Activated CD4-positive, alpha-beta T cell treated with anti-CD3 and anti-CD28 coated beads for 1 hour (primary cell): ENCODE data around the gene PGPEP1.
A peak's percentile ranks its signal among the peaks of the same experiment; 100 is the strongest.
"Not testable (repeated sequence)": the region's sequence is repeated elsewhere in the genome, so short reads cannot be mapped to it uniquely, and the experiment has no call there.

Source experiments
- DNase-seq: peaks from one replicate; pipeline ENCODE4 v3.0.0-alpha.2; 2020

The PGPEP1 gene

DNA sequence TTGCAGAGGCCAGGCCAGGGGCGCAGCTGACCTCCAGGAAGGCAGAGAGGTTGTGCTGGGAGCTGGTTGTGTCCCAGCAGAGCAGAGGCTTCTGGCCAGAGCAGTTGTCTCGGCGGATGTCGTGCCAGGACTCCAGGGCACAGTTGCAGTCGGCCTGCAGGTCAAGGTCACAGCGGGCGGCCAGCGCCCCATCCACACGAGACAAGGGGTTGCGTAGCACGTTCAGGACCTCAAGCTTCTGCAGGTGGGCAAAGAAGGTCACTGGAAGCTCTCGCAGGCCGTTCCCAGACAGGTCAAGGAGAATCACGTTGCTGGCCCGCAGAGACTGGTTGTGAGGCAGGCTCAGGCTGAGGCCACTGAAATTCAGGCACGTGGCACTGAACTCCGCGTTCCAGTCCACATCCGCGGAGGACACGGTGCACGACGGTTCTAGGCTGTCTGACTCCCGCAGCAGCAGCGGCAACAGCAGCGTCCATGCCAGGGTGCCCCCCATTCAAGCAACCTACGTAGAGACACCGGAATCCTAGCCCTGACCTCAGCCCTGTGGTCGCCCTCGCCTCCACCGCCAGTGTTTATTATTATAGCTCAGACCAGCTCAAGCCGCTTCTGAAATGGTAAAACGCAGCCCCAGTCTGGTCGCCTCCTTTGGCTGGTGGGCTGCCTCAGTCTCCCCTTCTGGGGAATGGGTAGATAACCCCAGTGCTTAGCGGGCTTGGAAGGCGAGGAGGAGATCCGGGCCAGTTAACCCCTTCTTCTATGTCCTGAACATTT, 56.3 kb downstream of the PGPEP1 start:
- no peak for DNase-seq

DNA sequence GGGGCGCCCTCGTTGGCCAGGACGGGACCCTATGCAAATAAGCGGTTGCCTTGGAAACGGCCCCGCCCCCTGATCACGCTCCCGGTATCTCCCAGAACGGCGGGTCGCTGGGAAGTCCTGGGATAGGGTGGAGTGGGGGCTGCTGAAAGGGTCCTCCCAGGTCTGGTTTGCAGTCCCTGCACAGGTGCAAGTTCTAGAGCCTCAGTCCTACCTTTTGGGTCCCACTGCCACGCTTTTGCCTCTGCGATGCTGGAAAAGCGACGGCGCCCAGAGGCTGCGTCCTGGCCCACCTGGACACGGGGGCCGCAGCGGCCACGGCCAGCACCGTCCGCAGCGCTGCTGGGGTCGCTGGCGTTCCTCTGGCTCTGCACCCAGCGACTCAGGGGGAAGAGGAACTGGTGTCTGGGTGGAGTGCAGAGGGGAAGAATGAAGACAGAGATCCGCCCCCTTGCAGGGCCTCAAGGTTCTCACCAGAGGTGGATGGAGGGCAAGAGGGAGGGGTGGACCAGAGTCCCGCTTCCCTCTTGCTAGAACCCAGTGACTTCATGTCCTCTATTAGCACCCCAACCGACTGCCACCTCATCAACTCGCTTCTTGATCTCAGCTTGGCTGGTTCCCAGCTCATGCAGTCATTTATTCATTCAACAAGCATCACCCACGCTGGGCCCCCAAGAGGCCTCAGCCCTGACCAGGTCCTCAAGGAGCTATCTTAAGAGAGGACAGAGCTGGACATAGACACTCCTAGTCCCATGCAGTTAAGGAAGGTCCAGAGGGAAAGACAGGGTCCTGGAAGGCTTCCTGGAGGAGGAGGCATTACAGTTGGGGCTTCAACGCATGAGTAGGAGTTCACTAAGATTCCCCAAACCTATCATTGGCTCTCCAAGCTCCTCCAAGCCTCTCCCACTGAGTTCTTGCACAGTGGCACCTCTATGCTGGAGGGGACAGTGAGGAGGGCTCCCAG, 57.1 kb downstream of the PGPEP1 start, which contains the start of gene LRRC25:
Gene LRRC25, minus strand, starts transcription at position 381 of the 961 bp plus-strand sequence. CDS start 659 bp downstream, outside the sequence.
- no peak for DNase-seq

DNA sequence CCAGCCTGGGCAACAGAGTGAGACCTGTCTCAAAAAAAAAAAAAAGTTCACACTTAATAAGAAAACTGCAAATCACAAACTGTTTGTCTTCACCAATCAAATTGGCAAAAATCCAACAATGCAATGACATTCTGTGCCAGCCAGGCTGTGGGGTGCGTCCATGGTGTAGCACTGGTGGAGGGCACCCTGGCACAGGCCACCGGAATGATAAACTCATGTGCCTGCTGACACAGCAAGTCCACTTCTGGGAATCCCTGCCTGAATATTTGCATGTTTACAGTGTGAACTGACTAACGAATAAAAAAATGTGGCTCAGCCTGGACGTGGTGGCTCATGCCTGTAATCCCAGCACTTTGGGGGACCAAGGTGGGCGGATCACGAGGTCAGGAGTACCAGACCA, 58.6 kb downstream of the PGPEP1 start:
- no peak for DNase-seq

DNA sequence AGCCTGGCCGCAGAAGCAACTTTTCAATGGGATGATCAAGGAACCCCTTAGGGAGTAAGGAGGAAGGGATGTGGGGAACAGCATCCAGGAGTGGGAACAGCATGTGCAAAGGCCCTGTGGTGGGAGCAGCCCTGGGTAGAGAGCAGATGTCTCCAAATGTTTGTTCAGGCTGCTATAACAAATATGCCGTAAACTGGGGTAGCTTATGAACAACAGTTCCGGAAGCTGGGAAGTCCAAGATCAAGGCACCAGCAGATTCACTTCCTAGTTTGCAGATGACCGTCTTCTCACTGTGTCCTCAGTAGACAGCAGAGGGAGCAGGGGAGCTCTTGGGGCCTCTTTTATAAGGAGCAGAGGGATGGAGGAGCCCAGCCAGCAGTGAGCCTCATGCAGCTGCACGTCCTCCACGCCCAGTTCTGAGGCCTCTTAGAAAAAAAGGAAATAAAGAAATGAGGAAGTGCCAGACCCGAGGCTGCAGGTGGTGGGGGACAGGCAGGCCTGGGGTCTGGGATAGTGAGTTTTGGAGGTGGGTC, 61.2 kb downstream of the PGPEP1 start:
- DNase-seq: no peak

DNA sequence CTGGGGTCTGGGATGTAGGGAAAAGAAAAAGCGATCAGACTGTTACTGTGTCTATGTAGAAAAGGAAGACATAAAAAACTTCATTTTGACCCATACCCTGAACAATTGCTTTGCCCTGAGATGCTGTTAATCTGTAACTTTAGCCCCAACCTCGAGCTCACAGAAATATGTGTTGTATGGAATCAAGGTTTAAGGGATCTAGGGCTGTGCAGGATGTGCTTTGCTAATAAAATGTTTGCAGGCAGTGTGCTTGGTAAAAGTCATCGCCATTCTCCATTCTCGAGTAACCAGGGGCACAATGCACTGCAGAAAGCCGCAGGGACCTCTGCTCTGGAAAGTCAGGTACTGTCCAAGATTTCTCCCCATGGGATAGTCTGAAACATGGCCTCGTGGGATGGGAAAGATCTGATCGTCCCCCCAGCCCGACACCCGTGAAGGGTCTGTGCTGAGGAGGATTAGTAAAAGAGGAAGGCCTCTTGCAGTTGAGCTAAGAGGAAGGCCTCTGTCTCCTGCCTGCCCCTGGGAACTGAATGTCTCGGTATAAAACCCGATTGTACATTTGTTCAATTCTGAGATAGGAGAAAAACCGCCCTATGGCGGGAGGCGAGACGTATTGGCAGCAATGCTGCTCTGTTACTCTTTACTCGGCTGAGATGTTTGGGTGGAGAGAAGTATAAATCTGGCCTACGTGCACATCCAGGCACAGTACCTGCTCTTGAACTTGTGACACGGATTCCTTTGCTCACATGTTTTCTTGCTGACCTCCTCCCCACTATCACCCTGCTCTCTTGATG, 62.3 kb downstream of the PGPEP1 start:
- not testable (repeated sequence) for DNase-seq

DNA sequence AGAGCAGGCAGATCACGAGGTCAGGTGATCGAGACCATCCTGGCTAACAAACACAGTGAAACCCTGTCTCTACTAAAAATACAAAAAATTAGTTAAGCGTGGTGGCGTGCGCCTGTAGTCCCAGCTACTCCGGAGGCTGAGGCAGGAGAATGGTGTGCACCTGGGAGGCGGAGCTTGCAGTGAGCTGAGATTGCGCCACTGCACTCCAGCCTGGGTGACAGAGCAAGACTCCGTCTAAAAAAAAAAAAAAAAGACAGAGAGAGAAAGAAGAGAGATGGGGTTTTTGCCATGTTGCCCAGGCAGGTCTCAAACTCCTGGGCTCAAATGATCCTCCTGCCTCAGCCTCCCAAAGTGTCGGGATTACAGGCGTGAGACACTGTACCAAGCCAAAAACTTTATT, 65.4 kb downstream of the PGPEP1 start:
- not testable (repeated sequence) for DNase-seq

DNA sequence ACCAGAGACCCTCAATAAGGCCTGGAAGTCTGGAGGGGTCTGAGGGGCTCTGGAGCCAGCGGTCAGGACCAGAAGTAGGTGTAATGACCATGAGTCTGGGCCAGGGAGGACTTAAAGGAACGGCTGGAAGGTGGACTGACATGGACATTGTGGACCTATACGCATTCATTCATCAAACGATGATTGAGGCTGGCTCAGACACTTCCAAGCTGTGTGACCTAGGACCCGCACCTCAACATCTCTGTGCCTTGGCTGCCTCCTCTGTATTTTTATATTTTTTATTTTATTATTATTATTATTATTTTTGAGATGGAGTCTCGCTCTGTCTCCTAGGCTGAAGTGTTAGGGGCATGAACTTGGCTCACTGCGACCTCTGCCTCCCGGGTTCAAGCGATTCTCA, 66.4 kb downstream of the PGPEP1 start:
- no peak for DNase-seq

DNA sequence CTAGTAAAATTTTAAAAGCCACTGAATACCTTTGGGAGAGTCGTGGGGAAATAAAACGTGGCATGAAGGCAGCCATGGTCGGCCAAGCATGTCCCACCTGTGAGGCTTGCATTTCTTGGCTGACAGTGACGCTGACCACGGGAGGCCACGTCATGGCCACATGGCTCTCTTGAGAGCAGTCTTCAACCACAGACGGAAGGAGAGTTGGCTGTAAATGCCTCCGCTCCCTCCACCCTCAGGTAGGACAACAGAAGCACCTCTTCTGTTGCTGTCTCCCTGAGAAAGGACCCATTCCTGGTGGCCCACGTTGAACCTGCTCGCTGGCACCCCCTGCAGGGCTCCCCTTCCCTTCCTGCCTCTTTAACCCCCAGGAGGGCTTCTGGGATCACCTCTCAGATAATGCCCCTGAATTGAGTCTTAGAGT, 67.7 kb downstream of the PGPEP1 start:
- no peak for DNase-seq

DNA sequence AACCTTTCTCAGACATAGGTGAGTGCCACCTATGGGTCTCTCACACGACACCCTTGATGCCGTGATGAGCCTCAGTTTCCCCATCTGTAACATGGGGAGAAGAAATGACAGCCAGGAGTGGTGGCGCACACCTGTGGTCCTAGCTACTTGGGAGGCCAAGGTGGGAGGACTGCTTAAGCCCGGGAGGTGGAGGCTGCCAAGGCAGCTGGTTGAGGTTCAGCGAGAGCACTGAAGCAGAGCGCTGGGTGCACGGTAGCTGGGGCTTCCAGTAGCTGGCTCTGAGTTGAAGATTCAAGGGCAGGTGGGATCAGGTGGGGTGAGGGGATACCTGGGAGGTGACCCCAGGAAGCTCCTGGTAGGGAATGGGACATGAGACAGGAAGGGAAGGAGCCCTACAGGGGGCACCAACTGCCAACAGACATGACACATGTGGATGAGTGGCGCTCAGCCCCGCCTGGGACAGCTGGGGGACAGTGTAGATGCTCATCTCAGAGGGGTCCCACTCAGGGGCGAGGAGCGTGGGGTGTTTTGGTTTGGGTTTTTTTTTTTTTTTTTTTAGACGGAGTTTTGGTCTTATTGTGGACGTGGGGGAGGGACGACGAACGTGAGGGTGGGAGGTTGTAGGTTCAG, 72.3 kb downstream of the PGPEP1 start:
- DNase-seq: no peak

DNA sequence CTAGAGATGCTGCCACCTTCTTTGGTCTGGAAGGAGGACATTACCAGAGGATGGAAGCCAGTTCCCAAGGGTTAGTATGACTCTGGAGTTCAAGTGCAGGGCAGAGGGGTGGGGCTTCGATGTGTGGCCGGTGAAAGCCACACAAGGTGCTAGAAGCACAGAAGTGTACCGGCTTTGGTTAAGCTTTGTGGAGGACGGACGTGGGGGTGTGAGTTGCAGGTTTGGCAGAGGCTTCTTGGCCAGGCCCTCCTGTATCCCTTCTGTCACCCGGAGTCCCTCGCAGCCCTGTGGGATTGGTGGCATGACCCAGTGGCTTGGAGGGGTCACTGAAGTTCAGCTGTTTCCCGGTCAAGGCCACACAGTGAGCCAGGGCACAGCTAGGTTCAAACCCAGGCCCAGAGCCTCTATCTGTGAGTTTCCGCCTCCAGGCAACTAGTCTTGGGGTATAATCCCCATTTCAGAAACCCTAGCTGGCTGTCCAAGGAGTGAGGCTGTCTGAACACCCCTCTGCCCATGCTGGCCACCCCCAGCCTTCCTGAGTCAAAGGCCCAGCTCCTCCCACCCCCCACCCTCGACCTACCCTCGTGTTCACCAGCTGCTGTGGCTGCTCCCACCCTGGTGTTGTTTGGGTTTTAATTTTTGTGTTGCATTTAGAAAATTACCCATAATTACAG, 74.2 kb downstream of the PGPEP1 start:
- no peak for DNase-seq

DNA sequence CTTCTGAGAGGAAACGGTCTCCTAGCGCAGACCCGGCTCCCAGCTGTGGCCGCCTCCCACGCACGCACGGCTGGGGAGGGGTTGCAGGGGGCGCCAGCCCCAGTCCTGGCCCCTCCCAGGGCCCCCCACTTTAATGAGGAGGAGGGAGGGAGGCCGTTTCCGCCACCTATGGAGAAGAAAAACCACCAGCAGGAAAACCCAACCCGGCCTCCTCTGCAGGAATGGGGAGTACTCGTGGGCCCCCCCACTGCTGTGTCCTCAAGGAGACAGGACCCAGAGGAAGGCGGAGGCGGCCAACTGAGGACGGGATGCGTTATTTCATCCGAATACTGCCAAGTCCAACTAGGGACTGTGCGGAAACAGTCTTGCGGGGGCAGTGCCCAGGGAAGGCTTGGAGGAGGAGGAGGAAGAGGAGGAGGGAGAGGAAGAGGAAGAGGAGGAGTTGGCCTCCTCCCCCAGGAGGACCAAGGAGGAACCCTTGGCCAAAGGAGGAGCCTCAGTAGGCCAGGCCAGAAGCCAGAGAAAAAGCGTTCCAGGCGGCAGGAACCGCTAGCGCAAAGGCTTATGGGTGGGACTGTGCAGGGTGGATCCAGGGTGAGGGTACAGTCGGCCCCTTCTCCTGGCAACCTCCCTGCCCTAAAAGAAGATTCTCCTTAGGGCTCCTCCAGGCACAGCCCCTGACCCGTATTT, 74.9 kb downstream of the PGPEP1 start:
- no peak for DNase-seq

DNA sequence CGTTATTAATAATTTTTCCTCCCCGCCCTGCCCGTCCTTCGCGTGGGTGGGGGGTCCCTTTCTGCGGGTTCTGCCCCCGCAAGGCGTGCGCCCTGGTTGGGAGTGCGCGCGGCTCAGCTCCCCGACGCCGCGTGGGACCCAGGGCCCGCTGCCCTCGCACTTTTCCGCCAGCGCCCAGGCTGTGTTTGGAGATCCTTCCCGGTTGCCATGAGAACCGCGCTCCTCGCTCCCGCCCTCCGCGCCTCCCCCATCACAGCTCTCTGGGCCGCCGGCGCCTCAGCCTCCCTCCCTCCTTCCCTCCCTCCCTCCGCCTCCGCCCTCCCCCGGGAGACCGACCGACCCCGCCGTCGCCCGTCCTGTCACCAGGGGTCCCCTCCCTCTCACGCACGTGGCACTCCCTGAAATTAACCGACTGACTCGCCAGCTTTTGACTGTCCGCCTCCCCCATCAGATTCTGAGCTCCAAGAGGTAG, 76.4 kb downstream of the PGPEP1 start:
- no peak for DNase-seq

DNA sequence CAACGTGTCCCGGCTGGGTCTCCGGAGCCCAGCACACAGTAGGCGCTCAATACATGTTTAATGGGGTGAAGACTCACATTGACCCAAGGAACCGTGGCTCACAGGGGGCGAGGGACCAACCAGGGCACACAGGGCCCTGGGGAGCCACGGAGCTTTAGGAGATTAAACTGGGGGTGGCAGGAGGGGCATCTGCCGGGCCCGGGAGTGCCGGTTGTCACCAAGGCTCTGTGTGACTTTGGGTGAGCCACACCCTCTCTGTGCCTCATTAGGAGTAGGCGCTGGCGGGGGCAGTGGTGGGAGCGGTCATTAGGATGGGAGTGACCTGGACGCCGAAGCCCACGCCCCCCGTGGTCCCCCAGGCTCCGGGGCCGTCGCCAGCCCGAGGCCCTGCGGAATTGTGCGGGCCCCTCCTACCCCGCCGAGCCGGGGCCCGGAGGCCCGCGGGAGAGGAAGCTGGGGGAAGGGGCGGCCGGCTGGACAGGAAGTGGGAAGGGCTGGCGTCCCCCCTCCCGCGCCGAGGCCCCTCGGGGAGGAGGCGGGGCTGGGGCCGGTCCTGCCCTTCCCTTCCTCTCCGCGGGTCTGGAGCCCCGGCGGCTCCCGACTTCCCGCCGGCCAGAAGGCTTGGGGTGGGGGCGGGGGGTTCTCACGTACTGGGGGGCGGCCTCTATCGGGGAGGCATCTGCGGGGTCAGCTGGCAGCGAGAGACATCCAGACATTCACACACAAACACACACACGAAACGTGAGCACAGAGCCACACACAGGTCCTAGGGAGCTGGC, 77.0 kb downstream of the PGPEP1 start:
- no peak for DNase-seq

DNA sequence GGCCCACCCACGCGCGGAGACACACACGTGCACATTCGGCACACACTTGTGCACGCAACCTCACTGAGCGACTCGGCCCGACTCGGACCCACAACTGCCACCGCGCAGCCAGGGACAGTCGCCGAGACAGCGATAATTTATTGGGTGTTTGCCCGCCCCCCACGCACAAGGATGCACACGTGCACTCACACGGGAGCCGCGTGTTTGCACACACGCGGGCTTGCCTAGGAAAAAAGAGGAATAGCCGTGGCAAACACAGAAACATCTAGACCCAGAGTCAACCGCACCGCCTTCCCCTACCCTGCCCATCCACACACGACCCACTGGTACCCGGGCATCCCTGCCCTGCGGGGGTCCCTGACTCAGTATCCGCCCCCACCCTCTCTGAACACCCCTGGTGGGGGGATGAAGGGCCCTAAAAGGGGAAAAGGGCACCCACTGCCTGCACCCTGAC, 77.7 kb downstream of the PGPEP1 start:
- DNase-seq: no peak

DNA sequence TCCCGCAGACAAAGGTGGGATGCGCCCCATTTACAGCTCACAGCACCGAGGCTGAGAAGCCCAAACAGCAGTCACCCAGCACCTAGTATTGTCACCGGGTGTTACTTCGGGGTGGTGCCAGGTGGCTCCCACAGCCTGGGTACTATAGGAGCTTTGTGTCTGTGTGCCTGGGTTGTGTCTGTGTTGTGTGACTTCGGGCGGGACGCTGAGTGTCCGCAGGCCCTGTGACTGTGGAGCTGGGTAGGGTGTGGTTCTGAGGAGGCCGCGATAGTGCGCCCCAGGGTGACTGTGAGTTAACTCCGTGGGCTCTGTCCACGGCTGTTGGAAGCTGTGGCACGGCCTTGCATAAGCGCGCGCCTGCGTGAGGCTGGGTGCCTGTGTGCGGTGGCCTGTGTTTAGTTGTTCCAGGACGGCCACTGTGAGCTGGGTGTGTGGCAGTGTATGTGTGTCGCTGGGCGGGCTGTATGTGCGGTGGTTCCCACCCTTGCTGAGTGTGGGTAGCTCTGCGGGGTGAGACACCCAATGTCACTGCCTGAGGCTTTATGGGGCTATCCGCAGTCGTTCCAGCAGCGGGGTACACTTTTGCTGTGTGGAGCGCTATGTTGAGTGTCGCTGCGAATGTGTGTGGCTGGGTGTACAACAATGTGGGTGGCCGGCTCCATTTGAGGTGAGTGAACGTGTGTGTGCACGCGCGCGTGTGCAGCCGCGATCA, 78.2 kb downstream of the PGPEP1 start:
- no peak for DNase-seq

DNA sequence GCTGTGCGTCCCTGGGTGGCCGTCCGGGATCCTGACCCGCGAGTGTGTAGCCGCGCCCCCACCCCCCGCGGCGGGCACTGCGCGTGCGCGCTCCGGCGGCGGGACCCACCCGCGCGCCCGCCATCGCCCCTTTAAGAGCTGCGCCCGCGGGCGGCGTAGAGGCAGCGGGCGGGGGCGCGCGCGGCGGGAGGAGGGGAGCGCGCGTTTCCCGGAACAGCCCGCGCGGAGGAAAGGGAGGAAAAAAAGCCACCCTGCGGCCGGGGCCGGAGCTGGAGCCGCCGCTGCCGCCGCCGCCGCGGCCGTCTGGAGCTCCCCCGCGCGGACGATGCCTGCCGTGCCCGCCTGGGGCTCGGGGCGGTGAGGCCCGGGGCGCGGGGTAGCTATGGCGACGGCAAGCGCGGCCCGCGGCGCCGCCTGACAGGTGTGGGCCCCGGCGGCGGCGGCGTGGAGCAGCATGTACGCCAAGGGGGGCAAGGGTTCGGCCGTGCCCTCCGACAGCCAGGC, 78.8 kb downstream of the PGPEP1 start, which contains the start of gene SSBP4:
Gene SSBP4, plus strand, starts transcription at position 204 of the 504 bp plus-strand sequence. Its CDS starts 251 bp downstream, at position 455.
- DNase-seq: peak; percentile 48
